ENCODE results near the gene KIF26B.

The KIF26B gene

GRCh38 chr1:245687636-245688535 is 533.1 kb downstream of the KIF26B start:
- DNase-seq (ENCODE audit: low read depth) = no peak
- TF ChIP-seq CTCF (conservative IDR thresholded peaks at IDR 0.05; ENCODE audit: low read depth, low read length) = no peak
- H3K4me3 ChIP-seq (ENCODE audit: low read depth, low read length) = no peak overlapping the region

GRCh38 chr1:245688536-245689453 is 534.0 kb downstream of the KIF26B start:
- no peak for DNase-seq (ENCODE audit: low read depth)
- TF ChIP-seq CTCF (conservative IDR thresholded peaks at IDR 0.05; ENCODE audit: low read depth, low read length) = no peak

GRCh38 chr1:245690156-245690690 is 535.4 kb downstream of the KIF26B start:
- H3K4me3 ChIP-seq (ENCODE audit: low read depth, low read length) = no peak overlapping the region
- DNase-seq (ENCODE audit: low read depth) = peak; percentile 38
- no peak for TF ChIP-seq CTCF (conservative IDR thresholded peaks at IDR 0.05; ENCODE audit: low read depth, low read length)

More at GRCh38 chr1:245688536-245689453, 534.0 kb downstream of the KIF26B start:
- H3K4me3 ChIP-seq (ENCODE audit: low read depth, low read length) = no peak overlapping the region

- no peak for TF ChIP-seq CTCF (conservative IDR thresholded peaks at IDR 0.05; ENCODE audit: low read depth, low read length)
- H3K4me3 ChIP-seq (ENCODE audit: low read depth, low read length) = no peak overlapping the region
- DNase-seq (ENCODE audit: low read depth) = no peak
Measured at GRCh38 chr1:245690946-245691541, 536.3 kb downstream of the KIF26B start.

GRCh38 chr1:245691897-245692296 is 537.1 kb downstream of the KIF26B start:
- no peak for TF ChIP-seq CTCF (conservative IDR thresholded peaks at IDR 0.05; ENCODE audit: low read depth, low read length)
- no peak for DNase-seq (ENCODE audit: low read depth)
- H3K4me3 ChIP-seq (ENCODE audit: low read depth, low read length) = no peak overlapping the region

GRCh38 chr1:245692318-245692717 is 537.5 kb downstream of the KIF26B start:
- no peak for DNase-seq (ENCODE audit: low read depth)
- no peak overlapping the region for H3K4me3 ChIP-seq (ENCODE audit: low read depth, low read length)
- TF ChIP-seq CTCF (conservative IDR thresholded peaks at IDR 0.05; ENCODE audit: low read depth, low read length) = no peak
